Stimulated activated memory B cell treated with anti-CD40 and anti-IgM and Interleukin-4, amounts not matched to agents 10 μg/mL and 1 μg/mL and 100 μg/mL, for 72 hours (primary cell): ENCODE results near the gene GCG.

ENCODE experiments used
- ATAC-seq: fragments of 150-1000 bp; cut with Tn5 transposase; 2 replicates; pipeline ENCODE4 v1.10.0; 2021
- H3K27ac Mint-ChIP-seq: one replicate; pipeline ENCODE4 v1.8.0; 2022; ENCODE audit warnings: mild to moderate bottlenecking, mixed read lengths
- H3K27me3 Mint-ChIP-seq: one replicate; pipeline ENCODE4 v1.8.0; 2022; ENCODE audit warnings: mixed read lengths
- H3K36me3 Mint-ChIP-seq: one replicate; pipeline ENCODE4 v1.8.0; 2022; ENCODE audit warnings: mixed read lengths
- H3K4me1 Mint-ChIP-seq: one replicate; pipeline ENCODE4 v1.8.0; 2022; ENCODE audit warnings: mixed read lengths
- H3K4me3 Mint-ChIP-seq: one replicate; pipeline ENCODE4 v1.8.0; 2022; ENCODE audit warnings: mild to moderate bottlenecking, moderate library complexity, mixed read lengths
- H3K9me3 Mint-ChIP-seq: one replicate; pipeline ENCODE4 v1.8.0; 2022; ENCODE audit warnings: mixed read lengths

Gene GCG

DNA sequence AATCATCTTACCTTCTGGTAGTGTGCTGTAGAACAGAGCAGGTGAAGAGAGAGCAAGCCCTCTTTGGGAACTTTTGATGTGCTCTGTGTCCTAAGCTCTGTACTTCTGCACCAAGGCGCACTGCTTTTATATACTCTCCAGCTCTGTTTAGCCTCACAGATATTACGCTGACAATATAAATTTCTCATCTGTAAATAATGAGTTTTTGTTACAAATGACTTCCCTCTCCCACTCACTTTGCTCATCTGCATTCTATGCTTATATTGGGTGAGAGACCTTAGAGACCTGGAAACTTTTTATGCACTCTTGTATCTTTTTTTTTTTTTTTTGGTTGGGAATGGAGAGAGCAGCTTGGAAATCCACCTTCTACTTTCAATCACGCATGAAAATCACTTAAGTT, at the start of gene GCG:
Gene GCG, minus strand, starts transcription at position 101 of the 400 bp plus-strand sequence. CDS start 3,069 bp downstream, outside the sequence.
- Mint-ChIP-seq H3K36me3 (no peaks in the 10 kb centered on the region), H3K9me3 (no peaks in the 10 kb centered on the region), H3K27ac (no peak within 1 kb of the TSS), H3K27me3 (peaks cover 31% of the 10 kb centered on the region), H3K4me1 (peaks cover 7% of the 10 kb centered on the region), H3K4me3 (no peak within 1 kb of the TSS)
- no peak for ATAC-seq

DNA sequence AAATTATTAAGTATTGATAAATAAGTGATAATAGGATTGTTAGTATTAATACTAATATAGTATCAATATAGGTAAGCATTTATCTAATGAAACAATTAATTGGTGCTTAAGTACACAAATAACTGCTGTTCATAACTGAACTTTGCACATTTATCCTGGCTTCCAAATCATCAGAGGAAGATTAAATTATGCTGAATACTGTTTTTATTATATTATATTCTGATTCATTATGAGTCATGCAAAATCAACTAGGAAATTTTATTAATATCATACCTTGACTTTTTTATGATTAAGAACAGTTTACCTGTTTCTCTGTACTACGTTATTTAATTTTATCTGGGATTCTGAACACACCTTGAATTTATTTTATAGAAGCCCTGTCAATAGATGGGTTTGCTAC, 48.6 kb upstream of the GCG start:
- no peaks in the 10 kb centered on the region for H3K9me3 Mint-ChIP-seq
- H3K27ac Mint-ChIP-seq = no peak overlapping the region
- H3K27me3 Mint-ChIP-seq = peaks cover 12% of the 10 kb centered on the region
- no peak overlapping the region for H3K4me3 Mint-ChIP-seq
- no peaks in the 10 kb centered on the region for H3K4me1 Mint-ChIP-seq
- ATAC-seq = no peak
- H3K36me3 Mint-ChIP-seq = no peaks in the 10 kb centered on the region

DNA sequence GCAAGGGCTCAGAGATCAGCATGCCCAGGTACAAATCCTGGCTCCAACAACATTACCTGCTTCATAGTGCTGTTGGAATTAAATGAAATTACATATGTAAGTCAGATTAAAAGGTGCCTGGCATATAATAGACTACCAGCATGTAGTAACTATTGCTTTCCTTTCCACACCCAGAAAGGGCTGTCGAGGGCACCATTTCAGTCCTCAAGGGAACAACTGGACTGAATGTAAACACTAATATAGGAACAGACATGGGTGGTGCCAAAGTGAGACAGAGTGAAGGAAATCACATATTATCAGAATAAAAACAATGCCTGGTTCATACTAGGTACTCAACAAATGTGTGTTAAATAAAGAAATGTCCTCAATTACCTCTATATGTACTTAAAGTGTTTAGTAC, 47.9 kb upstream of the GCG start:
- ATAC-seq = no peak
- Mint-ChIP-seq H3K36me3 (no peaks in the 10 kb centered on the region), H3K4me1 (no peaks in the 10 kb centered on the region), H3K9me3 (no peaks in the 10 kb centered on the region), H3K27ac (no peak overlapping the region), H3K27me3 (peaks cover 17% of the 10 kb centered on the region), H3K4me3 (no peak overlapping the region)

- no peak for ATAC-seq
- no peak overlapping the region for H3K27ac Mint-ChIP-seq
- no peaks in the 10 kb centered on the region for H3K4me1 Mint-ChIP-seq
- H3K9me3 Mint-ChIP-seq = no peaks in the 10 kb centered on the region
- H3K4me3 Mint-ChIP-seq = no peak overlapping the region
- H3K27me3 Mint-ChIP-seq = peaks cover 20% of the 10 kb centered on the region
- H3K36me3 Mint-ChIP-seq = no peaks in the 10 kb centered on the region
Observed at GRCh38 chr2:162198239-162198638, 46.2 kb upstream of the GCG start.

- no peaks in the 10 kb centered on the region for H3K9me3 Mint-ChIP-seq
- H3K4me1 Mint-ChIP-seq = no peaks in the 10 kb centered on the region
- no peaks in the 10 kb centered on the region for H3K36me3 Mint-ChIP-seq
- no peak overlapping the region for H3K27ac Mint-ChIP-seq
- peaks cover 30% of the 10 kb centered on the region for H3K27me3 Mint-ChIP-seq
- H3K4me3 Mint-ChIP-seq = no peak overlapping the region
- no peak for ATAC-seq
Observed at GRCh38 chr2:162197069-162197825, 45.2 kb upstream of the GCG start.

- no peak overlapping the region for H3K4me3 Mint-ChIP-seq
- H3K9me3 Mint-ChIP-seq = no peaks in the 10 kb centered on the region
- no peak overlapping the region for H3K27ac Mint-ChIP-seq
- no peaks in the 10 kb centered on the region for H3K4me1 Mint-ChIP-seq
- no peak for ATAC-seq
- H3K27me3 Mint-ChIP-seq = peaks cover 30% of the 10 kb centered on the region
- H3K36me3 Mint-ChIP-seq = no peaks in the 10 kb centered on the region
Observed at GRCh38 chr2:162196638-162197037, 44.6 kb upstream of the GCG start.

- no peak for ATAC-seq
- H3K27me3 Mint-ChIP-seq = peaks cover 18% of the 10 kb centered on the region
- H3K9me3 Mint-ChIP-seq = no peaks in the 10 kb centered on the region
- no peak overlapping the region for H3K27ac Mint-ChIP-seq
- no peak overlapping the region for H3K4me3 Mint-ChIP-seq
- no peaks in the 10 kb centered on the region for H3K36me3 Mint-ChIP-seq
- no peaks in the 10 kb centered on the region for H3K4me1 Mint-ChIP-seq
Observed at GRCh38 chr2:162188451-162188850, 36.4 kb upstream of the GCG start.

DNA sequence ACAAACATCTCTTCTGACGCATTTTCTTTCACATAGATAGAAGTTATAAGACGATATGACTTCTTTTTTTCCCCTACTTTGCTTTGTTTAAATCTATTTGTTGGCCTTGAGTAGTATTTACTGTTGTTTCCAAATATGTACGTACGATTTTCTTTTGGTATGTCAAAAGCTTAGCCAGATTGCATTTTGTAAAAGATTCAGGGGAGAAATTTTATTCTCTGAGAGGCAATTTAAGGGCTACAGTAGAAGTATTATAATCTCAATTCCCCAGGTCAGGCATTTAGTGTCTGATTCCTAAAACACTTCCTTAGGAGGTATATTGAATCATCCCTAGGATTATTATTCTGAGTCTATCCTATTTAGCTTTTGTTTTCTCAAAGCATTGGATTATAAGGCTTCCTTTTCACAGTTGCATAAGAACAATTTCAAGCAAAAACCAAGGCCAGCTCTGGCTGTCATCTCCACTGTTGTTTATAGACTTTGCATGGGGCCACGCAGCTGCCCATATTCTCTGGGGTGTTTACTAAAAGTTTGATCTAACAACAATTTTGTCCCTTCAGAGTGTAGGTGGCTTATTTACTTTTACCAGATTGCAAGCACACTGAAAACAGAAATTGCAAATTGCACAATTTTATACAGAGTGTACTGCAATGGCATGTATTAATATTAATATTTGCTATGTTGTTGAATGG, 33.6 kb upstream of the GCG start:
- no peak for ATAC-seq
- no peak overlapping the region for H3K27ac Mint-ChIP-seq
- H3K4me3 Mint-ChIP-seq = no peak overlapping the region
- H3K36me3 Mint-ChIP-seq = no peaks in the 10 kb centered on the region
- no peaks in the 10 kb centered on the region for H3K4me1 Mint-ChIP-seq
- H3K27me3 Mint-ChIP-seq = no peaks in the 10 kb centered on the region
- no peaks in the 10 kb centered on the region for H3K9me3 Mint-ChIP-seq

- H3K27ac Mint-ChIP-seq = no peak overlapping the region
- no peaks in the 10 kb centered on the region for H3K9me3 Mint-ChIP-seq
- H3K4me3 Mint-ChIP-seq = no peak overlapping the region
- H3K4me1 Mint-ChIP-seq = no peaks in the 10 kb centered on the region
- ATAC-seq = no peak
- H3K36me3 Mint-ChIP-seq = no peaks in the 10 kb centered on the region
- no peaks in the 10 kb centered on the region for H3K27me3 Mint-ChIP-seq
Observed at GRCh38 chr2:162184821-162185450, 32.9 kb upstream of the GCG start.

DNA sequence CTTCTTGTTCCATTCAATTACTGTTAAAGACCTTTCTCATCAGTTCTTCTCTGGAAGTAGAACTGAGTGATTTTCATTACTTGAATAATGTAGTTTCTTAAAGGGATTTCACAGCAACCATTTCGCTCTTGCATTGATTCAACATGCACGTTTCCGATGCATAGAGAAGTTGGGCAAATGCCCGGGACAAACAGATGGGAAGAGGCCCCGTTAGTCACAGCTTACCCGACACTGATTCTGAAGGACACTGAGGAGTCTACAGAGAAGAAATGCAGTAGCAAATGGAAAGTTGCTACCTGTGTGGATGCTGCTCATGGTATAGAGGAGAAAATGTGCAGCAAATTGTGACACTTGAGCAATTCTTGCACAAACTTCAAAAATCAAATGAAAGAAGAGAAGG, 32.3 kb upstream of the GCG start:
- Mint-ChIP-seq H3K27me3 (no peaks in the 10 kb centered on the region), H3K36me3 (no peaks in the 10 kb centered on the region), H3K27ac (no peak overlapping the region), H3K9me3 (no peaks in the 10 kb centered on the region), H3K4me3 (no peak overlapping the region), H3K4me1 (no peaks in the 10 kb centered on the region)
- no peak for ATAC-seq

- Mint-ChIP-seq H3K36me3 (no peaks in the 10 kb centered on the region), H3K4me1 (no peaks in the 10 kb centered on the region), H3K4me3 (no peak overlapping the region), H3K27ac (no peak overlapping the region), H3K27me3 (peaks cover 6% of the 10 kb centered on the region), H3K9me3 (no peaks in the 10 kb centered on the region)
- no peak for ATAC-seq
Observed at GRCh38 chr2:162182395-162182794, 30.3 kb upstream of the GCG start.

DNA sequence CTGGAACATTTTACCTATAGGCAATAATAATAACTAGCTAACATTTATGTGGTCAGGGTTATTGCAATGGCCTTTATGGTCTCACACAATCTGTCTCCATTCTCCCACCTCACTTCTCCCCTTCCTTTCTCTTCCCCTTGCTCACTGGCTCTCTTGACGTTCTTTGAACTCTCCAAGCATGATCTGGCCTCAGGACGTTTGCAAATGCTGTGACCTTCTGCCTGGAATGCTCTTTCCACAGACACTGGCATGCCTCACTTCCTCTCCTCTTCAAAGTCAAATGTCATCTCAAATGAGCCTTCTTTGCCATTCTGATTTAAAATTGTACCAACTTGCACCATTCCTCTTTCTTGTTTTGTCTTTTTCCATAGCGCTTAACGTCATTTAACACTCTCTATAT, 25.3 kb upstream of the GCG start:
- H3K4me1 Mint-ChIP-seq = no peaks in the 10 kb centered on the region
- no peak overlapping the region for H3K27ac Mint-ChIP-seq
- no peak overlapping the region for H3K4me3 Mint-ChIP-seq
- H3K9me3 Mint-ChIP-seq = no peaks in the 10 kb centered on the region
- no peak for ATAC-seq
- H3K27me3 Mint-ChIP-seq = peaks cover 11% of the 10 kb centered on the region
- no peaks in the 10 kb centered on the region for H3K36me3 Mint-ChIP-seq

GRCh38 chr2:162175714-162176113, 23.7 kb upstream of the GCG start:
- Mint-ChIP-seq H3K36me3 (no peaks in the 10 kb centered on the region), H3K4me3 (no peak overlapping the region), H3K27me3 (peaks cover 11% of the 10 kb centered on the region), H3K9me3 (no peaks in the 10 kb centered on the region), H3K27ac (no peak overlapping the region), H3K4me1 (no peaks in the 10 kb centered on the region)
- no peak for ATAC-seq

- Mint-ChIP-seq H3K4me1 (no peaks in the 10 kb centered on the region), H3K27ac (no peak overlapping the region), H3K36me3 (no peaks in the 10 kb centered on the region), H3K27me3 (peaks cover 11% of the 10 kb centered on the region), H3K4me3 (no peak overlapping the region), H3K9me3 (no peaks in the 10 kb centered on the region)
- ATAC-seq = no peak
Observed at GRCh38 chr2:162174746-162175145, 22.7 kb upstream of the GCG start.

- ATAC-seq = no peak
- Mint-ChIP-seq H3K27ac (no peak overlapping the region), H3K36me3 (no peaks in the 10 kb centered on the region)
Observed at GRCh38 chr2:162172802-162173370, 20.8 kb upstream of the GCG start.

More at GRCh38 chr2:162172802-162173370, 20.8 kb upstream of the GCG start:
- H3K9me3 Mint-ChIP-seq = no peaks in the 10 kb centered on the region
- no peaks in the 10 kb centered on the region for H3K4me1 Mint-ChIP-seq
- H3K4me3 Mint-ChIP-seq = no peak overlapping the region
- H3K27me3 Mint-ChIP-seq = peaks cover 23% of the 10 kb centered on the region
